Ovary (tissue), 3 donors: Measurements from ENCODE around the gene OCEL1.

ENCODE experiments used
- EP300 ChIP-seq: sonication (generic); formaldehyde crosslinking; IDR thresholded peaks from one replicate; pipeline ENCODE4 v1.6.1; 2017; ENCODE audit warnings: antibody characterized with exemption
- POLR2A ChIP-seq: fragments of 450-650 bp; IDR thresholded peaks from one replicate; pipeline ENCODE4 v1.6.1; 2017; ENCODE audit warnings: antibody characterized with exemption, mild to moderate bottlenecking, moderate library complexity
- TF ChIP-seq, protein P1 (sequence below), 3 donors: fragments of 450-650 bp in 2 of 3; fragments of 200-600 bp in 1 of 3; IDR thresholded peaks; one replicate each; pipeline versions ENCODE4 v1.5.1 to v1.8.0; 2016 to 2022; ENCODE audit warnings: antibody characterized with exemption in 3 of 3, mild to moderate bottlenecking in 1 of 3
- donor health status: DM: no; HTN: no; CAD: no.

DNA sequence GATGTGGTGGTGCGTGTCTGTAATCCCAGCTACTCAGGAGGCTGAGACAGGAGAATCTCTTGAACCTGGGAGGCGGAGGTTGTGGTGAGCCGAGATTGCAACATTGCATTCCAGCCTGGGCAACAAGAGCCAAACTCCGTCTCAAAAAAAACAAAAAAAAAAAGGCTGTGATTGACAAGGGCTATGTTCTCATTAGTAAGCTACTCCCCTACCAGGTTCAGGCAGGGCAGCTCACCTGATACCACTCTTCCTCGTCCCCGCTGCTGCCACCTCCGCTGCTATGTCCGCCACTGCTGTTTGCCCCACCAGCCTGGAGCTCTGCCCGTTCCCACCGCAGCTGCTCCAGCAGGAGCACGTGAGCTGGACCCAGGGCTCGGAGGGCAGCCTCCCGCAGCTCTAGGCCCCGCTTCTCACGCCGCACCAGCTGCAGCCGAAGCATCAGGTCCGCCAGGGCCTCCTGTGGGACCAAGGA lies 29.2 kb downstream of the OCEL1 start:
- TF ChIP-seq, protein P1, sequence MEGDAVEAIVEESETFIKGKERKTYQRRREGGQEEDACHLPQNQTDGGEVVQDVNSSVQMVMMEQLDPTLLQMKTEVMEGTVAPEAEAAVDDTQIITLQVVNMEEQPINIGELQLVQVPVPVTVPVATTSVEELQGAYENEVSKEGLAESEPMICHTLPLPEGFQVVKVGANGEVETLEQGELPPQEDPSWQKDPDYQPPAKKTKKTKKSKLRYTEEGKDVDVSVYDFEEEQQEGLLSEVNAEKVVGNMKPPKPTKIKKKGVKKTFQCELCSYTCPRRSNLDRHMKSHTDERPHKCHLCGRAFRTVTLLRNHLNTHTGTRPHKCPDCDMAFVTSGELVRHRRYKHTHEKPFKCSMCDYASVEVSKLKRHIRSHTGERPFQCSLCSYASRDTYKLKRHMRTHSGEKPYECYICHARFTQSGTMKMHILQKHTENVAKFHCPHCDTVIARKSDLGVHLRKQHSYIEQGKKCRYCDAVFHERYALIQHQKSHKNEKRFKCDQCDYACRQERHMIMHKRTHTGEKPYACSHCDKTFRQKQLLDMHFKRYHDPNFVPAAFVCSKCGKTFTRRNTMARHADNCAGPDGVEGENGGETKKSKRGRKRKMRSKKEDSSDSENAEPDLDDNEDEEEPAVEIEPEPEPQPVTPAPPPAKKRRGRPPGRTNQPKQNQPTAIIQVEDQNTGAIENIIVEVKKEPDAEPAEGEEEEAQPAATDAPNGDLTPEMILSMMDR (IDR thresholded peaks at IDR 0.05): no peak
- TF ChIP-seq EP300 (no peak), POLR2A (no peak)
